Head of caudate nucleus (tissue), 42 donors: Measurements from ENCODE around the gene ZFPM1.
"Not testable (repeated sequence)": the region's sequence is repeated elsewhere in the genome, so short reads cannot be mapped to it uniquely, and the experiment has no call there.

Experiments used
- DNase-seq, 42 donors: peaks; one replicate each; pipeline versions ENCODE4 v3.0.0 to v3.0.0-alpha.2; 2020 to 2021; ENCODE audit warnings: mixed read lengths in 7 of 42
- intact Hi-C: fragments of 100-400 bp; cut with DNase I; formaldehyde crosslinking; loops from one replicate; pipeline ENCODE4 v1.15.0; 2022

Gene ZFPM1

DNA sequence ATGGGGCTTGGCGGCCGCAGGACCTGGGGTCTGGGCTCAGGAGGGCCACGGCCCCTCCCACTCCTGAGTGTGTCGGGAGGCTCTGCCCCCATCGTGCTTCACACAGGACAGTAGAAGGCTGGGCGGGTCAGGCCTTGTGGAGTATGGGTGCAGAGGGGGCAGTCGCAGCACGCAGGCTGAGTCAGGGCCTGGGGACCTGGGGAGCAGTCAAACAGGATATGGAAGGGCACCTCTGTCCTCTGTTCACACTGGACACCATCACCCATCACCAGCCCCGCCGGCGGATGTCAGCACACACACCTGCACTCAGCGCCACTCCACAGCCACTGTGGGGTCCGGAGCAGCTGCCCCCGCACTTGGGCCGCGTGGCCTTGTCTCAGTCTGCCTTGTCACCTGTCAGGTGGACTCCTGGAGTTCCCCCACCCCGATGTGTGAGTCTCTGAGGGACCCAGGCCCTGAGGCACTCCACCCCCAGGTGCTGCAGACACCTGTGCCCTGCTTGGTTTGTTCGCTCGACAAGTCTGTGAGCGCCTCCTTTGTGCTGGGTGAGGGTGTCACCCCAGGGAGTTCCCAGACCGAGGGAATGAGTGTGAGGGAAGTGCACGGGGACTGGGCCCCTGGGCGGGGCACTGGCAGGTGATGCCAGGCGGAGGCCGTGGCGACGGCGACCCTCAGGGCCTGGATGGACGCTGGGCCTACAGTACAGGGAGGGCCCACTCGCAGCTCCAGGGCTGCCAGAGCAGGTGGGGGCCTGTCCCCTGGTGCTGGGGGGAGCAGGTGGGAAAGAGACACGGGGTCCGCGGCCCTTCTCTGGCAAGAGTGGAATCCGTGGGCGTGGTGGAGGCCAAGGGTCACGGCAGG is 31.7 kb downstream of the ZFPM1 start:
- intact Hi-C loops = no loop called here
- no peak for DNase-seq

DNA sequence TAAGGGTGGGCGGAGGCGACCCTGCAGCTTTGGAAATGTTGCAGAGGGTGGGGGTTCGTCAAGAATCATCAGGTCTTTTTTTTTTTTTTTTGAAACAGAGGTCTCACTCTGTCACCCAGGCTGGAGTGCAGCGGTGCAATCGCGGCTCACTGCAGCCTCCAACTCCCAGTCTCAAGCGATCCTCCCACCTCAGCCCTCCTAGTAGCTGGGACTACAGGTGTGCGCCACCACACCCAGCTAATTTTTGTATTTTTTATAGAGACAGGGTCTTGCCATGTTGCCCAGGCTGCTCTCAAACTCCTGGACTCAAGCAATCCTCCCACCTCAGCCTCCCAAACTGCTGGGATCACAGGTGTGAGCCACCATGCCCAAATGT is 32.3 kb downstream of the ZFPM1 start:
- intact Hi-C loops, DNase-seq: not testable (repeated sequence)

GRCh38 chr16:88486398-88487123 is 33.5 kb downstream of the ZFPM1 start:
- no peak for DNase-seq
- intact Hi-C loops = no loop called here

GRCh38 chr16:88487124-88487432 is 34.0 kb downstream of the ZFPM1 start:
- no peak for DNase-seq
- intact Hi-C loops = no loop called here

- DNase-seq = no peak
- intact Hi-C loops = no loop called here
Measured at GRCh38 chr16:88487920-88488851, 35.1 kb downstream of the ZFPM1 start.

- intact Hi-C loops = no loop called here
- DNase-seq = peak in 2 of 42 donors; percentile 23 to 28
Measured at GRCh38 chr16:88489163-88489741, 36.2 kb downstream of the ZFPM1 start.

- intact Hi-C loops = no loop called here
- no peak for DNase-seq
Measured at GRCh38 chr16:88491001-88491559, 38.0 kb downstream of the ZFPM1 start.

DNA sequence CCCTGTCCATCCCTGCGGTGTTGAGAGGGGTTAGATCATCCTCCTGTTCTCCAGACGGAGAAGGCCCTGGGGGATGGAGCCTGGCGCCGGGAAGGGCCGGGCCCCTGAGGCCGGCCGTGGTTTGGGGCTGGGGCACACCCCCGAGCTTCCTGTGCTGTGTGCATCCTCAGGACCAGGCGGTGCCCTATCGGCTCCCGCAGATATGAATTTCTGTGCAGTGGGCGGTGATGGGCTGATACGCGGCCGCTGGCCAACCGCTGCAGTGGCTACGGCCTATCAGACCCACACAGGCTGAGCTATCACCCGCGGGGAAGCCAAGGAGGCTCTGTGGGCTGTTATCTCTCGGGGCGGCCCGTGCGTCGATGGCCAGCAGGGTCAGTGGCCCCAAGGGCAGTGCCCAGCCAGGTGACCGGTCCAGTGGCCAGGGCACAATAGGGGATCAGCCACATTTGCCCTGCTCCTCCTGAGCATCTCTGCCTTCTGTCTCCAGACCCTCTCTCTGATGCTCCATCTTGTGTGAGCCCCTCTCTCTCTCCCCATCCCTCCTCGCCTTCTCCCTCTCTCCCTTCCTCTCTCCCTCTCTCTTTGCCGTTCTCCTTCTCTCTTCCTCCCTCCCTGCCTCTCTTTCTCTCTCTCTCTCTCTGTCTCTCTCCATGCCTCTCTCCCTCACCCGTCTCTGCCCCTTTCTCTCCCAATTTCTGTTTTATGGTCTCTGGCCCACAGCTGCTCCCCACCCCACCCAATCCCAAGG is 38.7 kb downstream of the ZFPM1 start:
- DNase-seq = no peak
- intact Hi-C loops = no loop called here

DNA sequence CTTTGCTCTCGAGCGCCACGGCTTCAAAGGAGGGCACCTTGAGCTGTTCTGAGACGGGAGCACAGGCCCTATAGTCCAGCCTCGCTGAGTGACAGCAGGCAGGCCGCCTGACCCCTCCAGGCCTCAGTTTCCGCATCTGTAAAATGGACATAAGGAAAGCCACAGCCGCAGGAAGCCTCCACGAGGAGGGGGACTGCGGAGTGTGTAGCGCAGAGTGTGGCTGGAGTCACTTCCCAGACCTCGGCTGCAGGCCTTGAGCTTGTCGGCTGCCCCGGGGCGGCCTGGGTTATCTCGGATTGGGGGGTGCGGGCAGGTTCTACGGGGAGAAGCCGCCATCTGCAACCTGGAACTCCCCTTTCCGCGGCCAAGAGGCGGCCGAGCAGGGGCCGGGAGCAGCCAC is 40.8 kb downstream of the ZFPM1 start:
- intact Hi-C loops = no loop called here
- no peak for DNase-seq

GRCh38 chr16:88494335-88495154 is 41.5 kb downstream of the ZFPM1 start:
- no peak for DNase-seq
- intact Hi-C loops = no loop called here

DNA sequence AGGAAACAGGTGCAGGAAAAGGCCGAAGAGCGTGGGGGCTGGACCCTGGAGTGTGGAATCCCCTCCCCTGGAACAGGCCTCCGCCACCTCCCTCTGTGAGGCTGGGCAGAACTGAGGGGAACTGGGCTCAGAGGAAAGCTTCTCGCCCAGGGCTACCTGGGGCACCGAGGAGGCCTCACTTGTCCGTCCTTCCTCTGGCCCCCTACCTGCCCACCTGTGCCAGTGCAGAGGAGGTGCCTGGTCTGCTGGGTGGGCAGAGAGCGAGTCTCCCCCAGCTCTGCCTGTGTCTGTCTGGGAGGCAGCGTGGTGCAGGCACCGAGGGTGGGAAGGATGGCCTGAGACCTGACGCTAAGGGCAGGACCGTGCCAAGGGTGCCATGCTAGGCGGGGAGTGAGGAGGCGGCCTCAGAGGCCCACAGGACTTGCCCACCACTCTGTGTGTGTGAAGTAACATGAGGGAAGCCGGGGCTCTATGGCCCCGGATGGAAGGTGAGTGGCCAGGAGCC is 42.2 kb downstream of the ZFPM1 start:
- intact Hi-C loops = no loop called here
- DNase-seq = no peak

DNA sequence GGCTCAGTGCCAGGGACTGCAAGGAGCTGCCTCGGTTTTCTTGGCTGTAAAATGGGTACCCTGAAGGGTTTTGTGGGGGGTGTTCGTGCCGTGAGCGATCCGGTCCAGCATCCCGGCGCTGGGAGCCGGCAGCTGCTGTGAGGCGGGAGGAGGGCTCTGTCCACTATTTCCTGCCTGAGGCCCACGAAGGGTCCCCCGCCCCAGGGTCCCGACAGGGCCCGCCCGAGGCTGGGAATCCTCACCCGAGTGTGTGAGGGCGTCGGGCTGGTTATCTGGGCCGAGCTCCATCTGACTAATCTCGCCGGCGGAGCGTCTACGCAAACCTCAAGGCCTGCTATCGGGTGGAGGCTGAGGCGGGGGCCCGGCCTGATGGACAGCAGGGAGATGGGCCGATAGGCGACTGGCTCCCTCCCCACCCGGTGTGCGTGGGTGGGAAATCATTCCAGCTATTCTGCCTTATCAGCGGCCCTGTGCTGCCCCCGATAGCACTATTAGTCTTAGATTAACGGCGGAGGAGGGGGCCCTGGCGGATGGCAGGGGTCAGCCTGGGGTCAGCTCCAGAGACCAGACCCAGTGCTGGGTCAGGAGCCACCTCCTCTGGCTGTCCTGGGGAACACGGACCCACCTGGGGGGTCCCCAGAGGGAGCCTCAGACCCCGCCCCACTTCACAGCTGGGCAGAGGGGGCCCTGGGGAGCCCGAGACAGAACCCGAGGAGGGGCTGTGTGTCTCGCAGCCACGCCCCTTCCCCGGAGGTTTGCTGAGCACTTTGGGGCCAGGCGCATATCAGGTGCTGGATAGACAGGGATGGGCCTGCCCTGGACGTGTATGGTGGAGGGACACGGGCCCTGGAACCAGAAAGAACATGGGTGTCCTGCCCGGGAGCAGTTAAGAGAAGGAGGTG is 44.7 kb downstream of the ZFPM1 start:
- no peak for DNase-seq
- intact Hi-C loops = no loop called here

DNA sequence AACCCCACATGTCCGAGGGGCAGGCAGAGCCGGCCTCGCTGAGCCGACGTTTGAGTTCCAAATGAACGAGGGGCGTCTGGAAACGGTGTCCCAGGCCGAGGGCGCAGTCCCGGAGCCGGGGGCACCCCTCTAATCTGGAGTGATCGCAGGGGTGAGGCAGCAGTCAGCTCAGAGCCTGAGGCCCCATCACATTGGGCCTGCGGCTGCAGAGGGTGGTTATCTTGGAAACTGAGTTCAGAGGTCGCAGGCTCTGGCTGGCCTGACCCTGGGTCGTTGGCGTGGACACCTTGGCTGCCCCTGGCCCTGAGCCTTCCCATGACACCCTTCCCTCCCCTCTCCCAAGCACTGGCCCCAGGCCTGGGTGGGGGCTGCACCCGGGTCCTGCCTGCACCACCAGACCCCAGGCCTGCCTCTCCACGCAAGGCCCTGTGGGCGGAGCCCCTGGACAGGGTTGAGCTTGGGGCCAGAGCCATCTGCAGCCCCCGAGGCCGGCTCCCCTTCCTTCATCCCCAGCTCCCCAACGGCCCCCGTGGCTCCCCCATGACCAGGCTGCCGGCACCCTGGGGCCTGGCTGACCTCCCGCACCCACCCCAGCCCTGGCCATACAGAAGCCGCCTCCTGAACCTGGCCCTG is 45.6 kb downstream of the ZFPM1 start:
- intact Hi-C loops = no loop called here
- no peak for DNase-seq

- intact Hi-C loops = no loop called here
- no peak for DNase-seq
Measured at GRCh38 chr16:88499292-88499691, 46.2 kb downstream of the ZFPM1 start.

DNA sequence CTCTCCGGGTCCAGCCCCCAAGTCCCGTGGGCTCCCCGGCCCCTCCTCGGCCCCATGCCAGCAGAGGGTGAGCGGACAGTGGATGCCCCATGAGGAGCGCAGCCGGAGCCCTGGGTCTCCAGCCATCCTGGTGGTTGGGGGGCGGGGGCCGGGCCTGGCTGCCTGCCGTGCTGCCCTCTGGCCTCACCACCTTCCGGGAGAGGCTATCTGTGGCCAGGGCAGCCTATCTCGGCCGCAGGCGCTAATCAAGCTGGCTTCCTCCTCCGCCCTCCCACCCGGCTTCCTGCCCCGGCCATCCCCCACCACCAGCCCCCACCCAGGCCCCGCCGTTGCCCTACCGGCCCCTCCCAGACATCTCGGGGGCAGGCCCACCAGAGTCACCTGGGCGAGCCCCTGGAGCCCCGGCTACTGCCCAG is 46.8 kb downstream of the ZFPM1 start:
- intact Hi-C loops = no loop called here
- DNase-seq = no peak

GRCh38 chr16:88500255-88500661 is 47.2 kb downstream of the ZFPM1 start:
- intact Hi-C loops = no loop called here
- DNase-seq = no peak
